Midbrain (tissue), 1 donor: ENCODE data around the gene MZT1.
"Not testable (repeated sequence)": the region's sequence is repeated elsewhere in the genome, so short reads cannot be mapped to it uniquely, and the experiment has no call there.

Source experiments
- DNase-seq: peaks from one replicate; lab custom pipeline; 2025; lab: John Stamatoyannopoulos, UW

The MZT1 gene, protein sequence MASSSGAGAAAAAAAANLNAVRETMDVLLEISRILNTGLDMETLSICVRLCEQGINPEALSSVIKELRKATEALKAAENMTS

DNA sequence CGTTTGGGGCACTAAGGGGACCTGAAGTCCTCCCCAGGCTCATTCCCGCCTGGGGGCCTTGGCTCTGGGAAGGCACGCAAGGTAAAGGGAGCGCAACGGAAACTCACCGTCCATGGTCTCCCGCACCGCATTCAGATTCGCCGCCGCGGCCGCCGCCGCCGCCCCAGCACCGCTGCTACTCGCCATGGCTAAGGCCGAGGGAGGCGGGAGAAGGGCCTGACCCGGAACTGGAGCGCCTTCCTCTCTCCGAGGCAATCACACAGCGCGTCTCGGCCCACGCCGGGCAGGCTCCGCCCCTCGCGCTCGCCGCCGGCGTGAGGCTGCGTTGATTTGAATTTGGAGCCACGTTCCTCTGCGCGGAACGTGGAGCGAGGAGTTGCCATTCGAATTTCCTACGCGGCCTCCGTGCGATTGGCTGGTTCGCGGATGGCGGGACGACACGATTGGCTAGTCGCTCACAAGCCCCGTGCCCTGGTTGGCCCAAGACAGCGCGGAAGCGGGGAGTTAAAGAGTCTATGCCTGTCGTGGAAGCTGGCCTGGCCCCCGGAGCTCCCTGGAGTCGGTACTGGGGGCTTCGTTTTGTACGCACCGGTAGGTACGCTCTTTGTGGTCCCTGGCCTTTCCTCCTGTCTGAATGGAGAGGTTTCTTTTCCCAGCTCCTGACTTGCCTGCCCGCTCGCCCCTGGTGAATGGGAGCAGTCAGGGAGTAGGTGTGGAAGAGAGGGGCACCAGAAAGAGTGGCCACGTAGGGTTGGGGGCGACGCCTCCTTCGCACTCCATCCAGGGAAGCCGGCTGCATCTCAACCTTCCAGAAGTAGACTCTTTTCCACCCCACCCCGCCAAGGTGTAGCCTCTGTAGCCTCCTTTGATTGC, at the start of gene MZT1, which contains the start of gene BORA:
MZT1 (minus strand) TSS at position 213 of the 873 bp plus-strand sequence; CDS start at position 186, 27 bp downstream.
BORA (plus strand) TSS at position 507 of the 873 bp plus-strand sequence. CDS start 1,018 bp downstream, outside the sequence.
- peak; percentile 91 for DNase-seq

DNA sequence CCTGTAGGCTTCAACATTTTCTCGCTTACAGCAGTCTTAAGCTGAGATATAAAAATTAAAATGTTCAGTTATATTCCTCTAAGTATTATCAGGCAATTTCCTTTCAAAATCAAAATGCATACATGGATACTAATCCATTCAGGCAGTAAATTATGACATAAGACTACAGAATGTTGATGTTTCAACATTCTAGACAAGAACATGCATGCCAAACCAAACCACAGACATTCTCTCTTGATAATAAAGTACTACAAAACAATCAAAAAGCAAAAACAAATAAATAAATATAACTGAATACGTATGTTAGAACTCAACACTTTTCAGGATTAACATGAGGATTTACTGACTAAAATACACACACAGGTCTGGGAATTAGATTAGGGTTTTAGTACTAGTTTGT, 46.6 kb upstream of the MZT1 start:
- no peak for DNase-seq

DNA sequence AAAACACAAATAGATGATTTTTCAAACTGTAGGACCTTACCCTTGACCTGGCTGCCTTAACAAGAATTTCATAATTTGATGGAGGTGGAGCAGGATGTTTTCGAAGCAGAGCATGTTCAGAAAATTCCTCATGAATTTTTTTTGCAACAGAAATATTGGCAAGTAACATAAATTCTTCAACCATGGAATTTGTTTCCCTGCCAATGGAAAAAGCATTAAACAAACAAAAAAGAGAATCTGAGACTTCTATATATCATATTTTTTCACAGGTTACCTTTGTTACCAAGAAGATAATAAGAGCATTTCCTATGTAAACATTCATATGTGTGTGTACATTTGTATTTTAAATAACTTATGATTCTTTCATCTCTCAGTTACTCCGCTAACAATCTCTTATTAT, 36.0 kb upstream of the MZT1 start:
- DNase-seq, result no peak

DNA sequence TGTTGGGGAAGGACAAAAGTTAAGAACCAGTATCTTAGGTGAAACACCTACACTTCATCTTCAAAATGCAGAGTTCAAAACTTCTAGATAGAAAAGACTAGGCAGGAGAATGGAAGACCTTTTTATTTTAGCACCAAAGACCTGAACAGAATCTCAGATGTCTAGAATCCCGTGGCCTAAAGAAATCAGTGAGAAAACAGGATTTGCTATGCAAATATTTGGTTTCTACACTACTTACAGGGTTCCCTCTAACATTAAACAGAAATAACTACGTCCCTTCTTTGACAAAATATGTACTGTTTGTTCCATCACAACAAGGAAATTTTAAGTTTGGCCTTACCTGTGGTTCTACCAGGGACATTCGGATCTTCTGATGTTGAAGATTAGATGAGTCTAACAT, 32.8 kb upstream of the MZT1 start:
- DNase-seq, result no peak

DNA sequence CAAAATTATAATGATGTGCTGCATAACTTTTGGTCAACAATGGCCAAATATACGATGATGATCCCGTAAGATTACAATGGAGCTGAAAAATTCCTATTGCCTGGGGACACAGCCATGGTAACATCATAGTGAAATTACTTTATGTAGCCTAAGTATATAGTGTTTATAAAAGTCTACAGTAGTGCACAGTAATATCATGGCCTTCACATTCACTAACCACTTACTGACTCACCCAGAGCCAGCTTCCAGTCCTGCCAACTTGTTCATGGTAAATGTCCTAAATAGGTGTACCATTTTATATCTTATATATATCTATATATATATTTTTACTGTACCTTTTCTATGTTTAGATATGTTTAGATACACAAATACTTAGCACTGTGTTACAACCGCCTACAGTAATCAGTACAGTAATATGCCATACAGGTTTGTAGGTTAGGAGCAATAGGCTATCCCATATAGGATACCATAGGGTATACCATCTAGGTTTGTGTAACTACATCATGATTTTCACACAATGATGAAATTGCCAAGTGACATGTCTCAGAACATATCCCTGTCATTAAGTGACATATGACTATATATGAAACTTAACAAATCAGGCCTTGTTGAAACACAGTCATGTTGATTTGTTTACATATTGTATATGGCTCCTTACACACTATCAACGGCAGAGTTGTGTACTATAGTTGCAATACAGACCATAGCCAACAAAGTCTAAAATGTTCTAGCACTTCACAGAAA, 30.5 kb upstream of the MZT1 start:
- no peak for DNase-seq

DNA sequence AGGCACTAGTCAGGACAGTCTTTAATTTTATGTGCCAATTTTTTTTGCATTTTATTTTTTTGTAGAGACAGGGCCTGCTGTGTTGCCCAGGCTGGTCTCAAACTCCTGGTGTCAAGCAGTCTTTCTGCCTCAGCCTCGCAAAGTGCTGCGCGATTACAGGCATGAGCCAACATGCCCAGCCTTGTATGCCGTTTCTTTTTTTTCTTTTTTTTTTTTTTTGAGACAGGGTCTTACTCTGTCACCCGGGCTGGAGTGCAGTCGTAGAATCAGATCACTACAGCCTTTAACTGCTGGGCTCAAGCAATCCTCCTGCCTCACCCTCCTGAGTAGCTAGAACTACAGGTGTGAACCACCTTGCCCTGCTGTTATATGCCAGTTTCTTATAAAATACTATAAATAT, 26.7 kb upstream of the MZT1 start:
- DNase-seq, result no peak

DNA sequence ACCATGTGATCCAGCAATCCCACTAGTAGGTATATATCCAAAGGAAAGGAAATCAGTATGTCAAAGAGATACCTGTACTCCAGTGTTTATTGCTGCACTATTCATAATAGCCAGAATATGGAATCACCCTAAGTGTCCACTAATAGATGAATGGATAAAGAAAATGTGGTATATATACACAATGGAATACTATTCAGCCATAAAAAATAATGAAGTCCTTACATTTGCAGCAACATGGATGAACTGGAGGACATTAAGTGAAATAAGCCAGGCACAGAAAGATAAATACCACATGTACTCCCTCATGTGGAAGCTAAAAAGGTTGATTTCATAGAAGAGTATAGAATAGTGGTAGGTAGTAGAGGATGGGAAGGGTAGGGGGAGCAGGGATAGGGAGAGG, 23.8 kb upstream of the MZT1 start:
- no peak for DNase-seq

DNA sequence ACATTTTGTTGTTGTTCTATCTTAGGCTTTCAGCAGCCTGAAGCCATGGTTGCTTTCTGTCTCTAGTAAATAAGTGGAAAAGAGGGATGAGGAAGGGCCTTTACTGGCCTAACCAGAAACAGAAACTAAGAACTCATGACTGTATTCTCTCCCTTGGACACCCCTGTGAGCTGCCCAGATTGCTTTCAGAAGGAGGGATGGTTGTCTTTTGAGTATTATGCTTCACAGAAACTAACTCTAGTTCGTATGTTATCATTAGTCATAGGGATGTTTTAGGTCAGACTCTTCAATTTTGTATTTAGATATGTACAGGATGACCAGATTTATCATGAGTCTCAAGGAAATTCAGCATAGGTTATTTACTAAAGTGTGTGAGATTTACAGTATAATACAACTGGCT, 17.8 kb upstream of the MZT1 start:
- no peak for DNase-seq

DNA sequence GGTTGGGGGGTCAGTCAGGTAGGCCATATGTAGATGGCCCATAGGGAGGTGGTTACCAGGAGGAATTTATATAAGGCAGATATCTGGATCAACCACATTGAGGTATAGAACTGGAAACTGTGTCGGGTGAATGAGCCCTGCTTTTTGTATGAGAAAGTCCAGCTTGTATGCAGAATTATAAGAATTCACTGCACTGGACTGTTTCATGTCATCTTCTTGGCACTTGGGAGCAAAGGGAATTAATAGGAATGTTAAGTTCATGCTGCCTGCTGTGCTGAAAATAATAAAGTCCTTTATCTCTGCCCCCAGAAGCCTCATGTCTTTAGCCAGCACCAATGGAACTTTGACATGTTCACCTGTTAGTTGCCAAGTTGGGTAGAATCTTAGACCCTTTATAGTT, 12.6 kb upstream of the MZT1 start:
- no peak for DNase-seq

DNA sequence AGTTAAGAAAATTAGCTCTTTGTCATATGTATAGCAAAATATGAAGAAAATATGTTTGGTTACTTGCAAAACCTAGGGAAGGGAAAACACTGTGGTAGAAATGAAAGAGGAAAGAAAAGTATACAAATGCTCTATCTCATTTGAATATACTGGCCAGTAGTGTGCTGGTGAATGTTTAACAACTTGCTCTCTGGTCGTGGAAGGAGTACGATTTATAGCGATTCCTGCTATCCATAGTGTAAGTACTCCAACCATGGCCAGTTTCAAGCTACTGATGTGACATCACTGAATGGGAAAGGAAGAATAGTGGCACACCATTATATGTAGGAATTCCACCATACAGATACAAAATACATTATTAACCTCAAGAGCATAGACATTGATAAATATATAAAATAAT, 9.6 kb upstream of the MZT1 start:
- no peak for DNase-seq

DNA sequence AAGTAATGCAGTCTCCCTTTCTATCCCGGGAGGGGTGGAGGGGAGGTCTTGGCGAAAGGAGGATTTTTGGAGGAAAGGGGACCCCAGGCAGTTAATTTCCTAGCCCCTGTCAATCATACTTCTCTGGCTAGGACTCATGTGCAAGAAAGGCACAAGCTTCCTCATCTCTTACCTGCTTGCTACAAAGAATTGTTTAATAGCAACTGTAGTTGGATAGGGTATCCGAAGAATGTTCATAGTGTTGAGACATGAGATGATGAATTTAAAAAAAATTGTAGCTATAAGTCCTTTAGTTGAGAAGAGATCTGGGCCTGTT, 819 bp upstream of the MZT1 start:
- no peak for DNase-seq

DNA sequence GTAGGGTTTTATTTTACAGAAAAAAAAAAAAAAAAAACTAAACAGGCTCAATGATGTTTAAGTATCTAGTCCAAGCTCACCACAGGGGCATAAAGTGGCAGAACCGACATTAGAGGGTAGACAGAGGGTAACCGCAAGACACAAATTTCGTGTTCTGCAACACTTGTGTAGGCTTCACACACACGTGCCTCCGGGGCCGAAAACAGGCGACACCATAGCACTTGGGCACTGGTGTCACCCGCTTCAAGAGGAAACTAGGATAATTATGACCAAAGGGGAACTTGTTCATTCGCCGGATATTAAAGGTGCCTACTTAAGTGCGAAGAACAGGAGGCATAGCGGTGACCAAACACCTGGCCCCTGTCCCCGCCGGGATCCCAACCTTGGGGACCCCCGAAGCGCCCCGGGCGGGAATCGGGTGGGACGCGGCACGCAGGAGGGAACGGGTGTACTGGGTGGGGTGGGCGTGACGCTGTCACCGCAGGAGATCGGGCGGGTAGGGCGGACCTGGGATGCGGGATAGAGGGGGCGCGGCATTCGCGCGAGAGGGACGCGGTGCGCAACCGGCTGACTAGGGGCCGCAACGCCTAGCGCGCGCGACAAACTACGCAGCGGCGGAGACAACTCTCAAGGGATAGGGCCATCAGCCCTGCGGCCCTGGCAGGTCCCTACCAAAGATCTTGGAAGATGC, 558 bp downstream of the MZT1 start:
- DNase-seq, result no peak

DNA sequence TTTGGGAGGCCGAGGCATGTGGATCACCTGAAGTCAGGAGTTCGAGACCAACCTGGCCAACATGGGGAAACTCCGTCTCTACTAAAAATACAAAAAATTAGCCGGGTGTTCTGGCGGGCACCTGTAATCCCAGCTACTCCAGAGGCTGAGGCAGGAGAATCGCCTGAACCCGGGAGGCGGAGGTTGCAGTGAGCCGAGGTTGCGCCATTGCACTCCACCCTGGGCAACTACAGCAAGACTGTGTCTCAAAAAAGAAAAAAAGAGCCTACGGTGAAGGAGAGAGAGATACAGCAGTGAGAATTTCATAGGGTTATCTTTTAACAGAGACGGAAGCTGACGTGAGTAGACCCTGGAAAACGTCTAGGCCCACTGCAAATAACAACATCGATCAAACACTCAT, 1.2 kb downstream of the MZT1 start:
- DNase-seq, result not testable (repeated sequence)

DNA sequence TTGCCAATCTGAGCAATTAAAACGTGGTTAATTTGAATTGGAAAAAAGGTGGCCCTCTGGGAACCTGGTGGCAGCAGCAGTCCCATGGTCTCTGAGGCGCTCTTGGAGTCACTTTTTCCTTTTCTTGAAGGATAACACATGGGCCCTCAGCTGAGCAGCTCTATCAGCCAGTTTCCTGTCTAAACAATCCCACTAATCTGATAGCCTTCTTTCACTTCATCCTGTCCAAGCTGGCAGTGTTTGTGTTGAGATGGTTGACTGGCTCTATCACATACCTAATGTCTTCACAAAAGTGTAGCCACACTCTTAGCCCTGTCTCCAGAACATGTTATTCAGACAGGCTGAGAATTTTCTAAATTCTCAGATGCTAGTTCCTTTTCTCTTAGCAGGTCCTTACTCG, 10.7 kb downstream of the MZT1 start:
- no peak for DNase-seq

DNA sequence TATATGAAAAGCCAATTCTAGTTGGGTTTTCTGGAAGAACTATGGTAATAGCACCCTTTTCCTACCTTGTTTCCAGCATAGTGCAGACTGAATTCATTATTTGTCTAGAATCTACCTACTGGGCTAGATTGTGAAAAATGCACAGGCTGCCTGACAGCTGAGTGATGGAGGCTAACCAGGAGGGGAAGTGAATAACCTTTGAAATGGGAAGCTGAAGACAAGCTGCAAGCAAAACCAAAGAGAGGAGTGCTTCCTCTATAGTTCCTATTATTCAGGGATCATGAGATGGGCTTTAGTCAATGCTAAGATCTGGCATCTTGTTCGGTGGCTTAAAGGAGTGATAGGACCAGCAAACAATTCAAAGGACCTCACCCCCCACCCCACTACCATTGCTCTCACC, 26.9 kb downstream of the MZT1 start:
- no peak for DNase-seq

DNA sequence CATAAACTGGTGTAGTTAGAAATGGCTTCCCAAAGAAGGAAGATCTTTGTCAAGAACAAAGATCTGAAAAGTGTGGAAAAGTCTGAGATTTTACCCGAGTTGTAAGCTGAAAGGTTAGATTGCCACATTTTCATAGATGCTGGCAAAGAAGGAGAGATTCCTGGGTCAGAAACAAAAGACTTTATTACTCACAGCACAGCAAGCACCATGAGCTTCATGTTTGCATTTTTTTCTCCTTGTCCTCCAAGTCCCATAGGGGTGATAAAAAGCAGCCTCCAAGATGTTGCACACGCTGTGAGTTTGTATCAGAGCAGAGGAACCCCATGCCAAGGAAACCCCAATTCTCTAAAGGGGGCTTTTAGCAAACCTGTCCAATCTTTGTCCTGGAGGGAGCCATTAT, 29.3 kb downstream of the MZT1 start:
- no peak for DNase-seq

DNA sequence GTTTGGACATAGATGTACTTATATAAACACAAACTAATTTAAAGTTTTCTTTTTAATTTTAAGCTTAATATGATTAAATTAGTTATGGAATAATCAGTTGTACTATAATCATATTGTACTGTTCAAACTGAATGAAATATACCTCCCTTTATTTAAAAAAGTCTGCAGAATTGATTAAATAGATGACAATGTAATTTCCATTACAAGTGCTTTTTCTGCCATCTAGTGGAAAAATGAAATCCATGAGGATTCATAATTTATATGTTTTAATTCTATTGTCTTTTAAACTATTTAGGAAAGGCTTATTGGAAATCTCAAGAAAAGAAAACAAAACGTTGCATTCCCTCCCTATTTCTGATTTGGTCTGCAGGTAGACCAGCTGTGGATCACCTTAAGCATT, 30.9 kb downstream of the MZT1 start:
- no peak for DNase-seq

DNA sequence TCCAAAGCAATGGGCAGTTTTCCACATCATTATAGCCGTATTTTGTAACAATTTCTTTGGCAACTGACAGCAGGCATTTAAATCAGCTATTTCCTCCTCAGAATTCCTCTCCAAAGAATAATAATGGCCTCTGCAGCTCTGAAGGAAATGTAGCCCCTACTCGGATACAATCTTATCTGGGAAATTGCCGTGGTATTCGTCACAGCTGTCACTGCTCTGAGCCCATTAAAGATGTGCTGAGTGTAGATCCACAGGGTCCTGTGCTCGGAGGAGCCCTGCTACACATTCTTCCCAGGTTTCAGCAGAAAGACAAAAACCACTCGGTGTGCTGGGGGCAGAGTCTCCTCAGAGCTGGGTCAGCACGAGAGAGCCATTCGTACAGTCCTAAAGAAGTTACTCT, 33.1 kb downstream of the MZT1 start:
- no peak for DNase-seq

DNA sequence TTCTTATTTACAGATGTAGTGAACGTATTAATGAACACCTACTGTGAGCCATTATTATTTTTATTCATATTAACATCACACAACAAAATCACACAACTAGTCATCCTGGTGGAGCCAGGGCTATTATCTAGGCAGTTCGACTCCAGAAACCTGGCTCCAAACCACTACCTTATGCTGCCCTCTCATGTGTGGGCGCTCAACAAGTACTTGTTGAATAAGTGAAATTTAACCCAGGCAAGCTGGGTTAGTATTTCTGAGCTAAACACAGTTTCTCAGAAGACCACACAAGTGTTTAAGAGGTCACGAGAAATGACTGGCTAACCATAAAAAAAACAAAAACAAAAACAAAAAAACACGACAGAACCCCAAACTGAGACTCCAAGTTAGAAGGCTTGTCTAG, 33.6 kb downstream of the MZT1 start:
- DNase-seq, result no peak

DNA sequence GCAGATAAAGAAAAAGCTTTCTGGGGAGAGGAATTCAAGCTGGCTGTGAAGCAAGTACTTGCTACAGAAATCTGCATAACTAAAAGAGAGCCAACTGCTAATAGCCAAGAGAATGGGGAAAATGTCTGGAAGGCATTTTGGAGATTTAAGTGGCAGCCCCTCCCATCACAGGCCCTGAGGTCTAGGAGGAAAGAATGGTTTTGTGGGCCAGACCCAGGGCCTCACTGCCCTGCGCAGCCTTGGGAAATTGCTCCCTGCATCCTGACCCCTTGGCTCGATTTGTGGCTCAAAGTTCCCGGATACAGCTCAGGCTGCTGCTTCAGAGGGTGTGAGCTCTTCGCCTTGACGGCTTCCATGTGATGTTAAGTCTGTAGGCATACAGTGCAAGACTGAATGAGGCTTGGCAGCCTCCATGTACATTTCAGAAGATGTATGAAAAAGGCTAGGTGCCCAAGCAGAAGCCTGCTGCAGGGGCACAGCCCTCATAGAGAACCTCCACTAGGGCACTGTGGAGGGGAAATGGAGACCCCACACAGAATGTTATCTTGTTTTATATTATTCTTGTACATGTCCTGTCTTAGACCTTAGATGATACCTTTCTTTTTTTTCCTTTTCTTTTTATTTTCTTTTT, 34.4 kb downstream of the MZT1 start:
- no peak for DNase-seq

DNA sequence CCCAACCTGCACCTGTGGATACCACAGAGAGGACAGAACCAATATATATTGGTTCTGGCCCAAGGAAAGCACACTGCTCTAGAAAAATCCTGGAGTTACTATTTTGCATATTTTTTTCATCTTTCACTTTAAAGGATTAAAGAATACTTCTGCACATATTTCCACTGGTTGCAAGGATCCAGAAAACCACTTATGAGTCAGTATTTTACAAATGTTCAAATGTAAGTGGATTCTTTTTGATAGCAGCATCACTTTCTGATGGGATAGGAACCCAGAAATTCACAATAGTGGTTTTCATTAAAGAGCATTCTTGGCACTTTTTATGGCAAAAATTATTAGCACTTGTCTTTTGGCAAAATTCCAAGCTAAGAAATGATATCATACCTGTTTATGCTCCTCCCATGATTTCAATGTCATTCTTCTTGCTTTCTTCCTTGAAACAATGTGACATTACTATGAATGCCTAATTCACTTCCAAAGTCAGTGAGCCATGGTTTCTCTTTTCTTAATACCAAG, 38.2 kb downstream of the MZT1 start:
- DNase-seq, result no peak

DNA sequence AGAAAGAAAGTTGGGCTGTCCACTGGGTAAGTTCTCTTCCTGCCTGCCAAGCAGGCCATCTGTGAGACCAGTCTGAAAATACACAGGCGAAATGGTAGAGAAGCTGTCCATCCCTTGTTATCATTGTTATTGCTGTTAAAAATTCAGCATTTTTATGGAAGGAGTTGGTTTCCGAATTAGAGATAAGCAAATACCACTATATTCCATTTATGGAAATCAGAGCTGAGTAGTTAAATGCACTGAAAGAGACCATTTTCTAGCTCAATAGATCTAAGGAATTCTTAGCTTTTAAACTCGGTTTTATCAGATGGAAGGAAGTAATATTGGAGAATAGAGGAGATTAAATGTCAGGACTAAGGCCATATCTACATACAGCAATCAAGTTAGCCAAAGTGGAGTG, 40.7 kb downstream of the MZT1 start:
- no peak for DNase-seq
